ENCODE measurements around the gene PLCH1.

PLCH1 gene

DNA sequence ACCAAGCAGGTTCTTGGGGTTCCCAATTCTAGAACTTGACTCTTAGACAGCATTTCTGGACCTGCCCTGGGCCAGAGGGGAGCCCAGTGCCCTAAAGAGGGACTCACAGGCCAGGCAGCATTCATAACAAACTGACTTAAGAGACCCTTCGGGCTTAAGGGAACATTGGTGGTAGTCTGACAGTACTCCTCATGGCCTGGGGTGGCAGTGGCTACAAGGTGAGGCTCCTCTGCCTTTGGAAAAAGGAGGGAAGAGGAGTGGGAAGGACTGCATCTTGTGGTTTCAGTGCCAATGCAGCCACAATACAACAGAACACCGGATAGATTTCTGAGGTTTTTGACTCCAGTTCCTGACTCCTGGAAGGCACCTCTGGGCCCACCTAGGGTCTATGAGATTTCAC, 279.2 kb downstream of the PLCH1 start:
- DNase-seq (ENCODE audit: low read depth in 3 of 3) = no peak

DNA sequence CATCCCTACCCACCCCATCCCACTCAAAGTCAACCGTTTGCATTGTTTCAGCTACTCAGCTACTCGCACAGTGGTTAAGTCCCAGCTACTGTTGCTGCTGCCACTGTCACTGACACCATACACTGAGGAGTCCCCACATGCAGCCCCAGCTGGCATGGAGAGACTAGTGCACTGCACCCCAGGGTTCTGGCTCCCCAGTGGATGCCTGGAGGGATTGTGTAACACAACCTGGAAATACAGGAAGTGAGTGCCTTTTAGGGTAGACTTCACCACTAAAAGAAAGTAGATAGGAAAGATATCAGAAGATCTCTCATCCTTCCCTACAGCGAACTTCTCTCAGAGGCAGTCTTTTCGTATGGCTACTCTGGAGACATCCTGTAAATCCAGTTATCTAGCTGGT, 282.2 kb downstream of the PLCH1 start:
- DNase-seq (ENCODE audit: low read depth in 3 of 3) = no peak

DNA sequence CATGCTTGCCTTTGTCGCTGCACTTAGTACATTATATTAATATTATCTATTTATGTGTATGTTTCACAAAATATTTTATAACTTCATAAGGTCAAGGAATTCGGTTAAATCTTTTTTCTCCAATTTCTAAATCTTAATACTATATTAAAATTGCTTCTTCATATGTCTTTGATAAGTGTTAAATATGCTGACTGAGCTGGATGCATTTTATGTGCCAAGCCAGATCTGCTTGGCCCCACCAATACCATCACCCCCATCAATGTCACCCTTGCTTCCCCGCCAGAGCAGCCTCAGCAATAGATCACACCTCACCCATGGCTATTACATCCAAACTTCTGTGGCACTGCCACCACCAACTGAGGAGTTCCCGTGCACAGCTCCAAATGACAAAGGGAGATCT, 287.3 kb downstream of the PLCH1 start:
- no peak for DNase-seq (ENCODE audit: low read depth in 3 of 3)

DNA sequence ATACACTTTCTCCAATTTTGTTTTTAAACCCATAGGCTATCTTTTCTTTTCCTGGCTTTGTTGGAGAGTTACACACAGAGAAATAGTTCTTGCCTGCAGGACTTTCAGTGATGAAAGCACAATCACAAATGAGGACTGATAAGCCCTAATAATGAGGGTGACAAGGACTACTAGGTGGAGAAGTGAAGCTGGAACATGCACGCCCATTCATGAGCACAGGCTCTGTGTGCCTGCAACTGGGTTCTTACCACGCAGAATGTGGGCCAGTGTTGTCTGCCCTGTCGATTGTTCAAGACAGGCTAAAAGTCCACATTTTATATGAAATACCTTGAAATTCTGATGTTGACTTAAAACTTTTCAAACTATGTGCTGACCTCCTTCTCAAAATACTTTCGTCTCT, 289.1 kb downstream of the PLCH1 start:
- DNase-seq (ENCODE audit: low read depth in 3 of 3) = no peak

DNA sequence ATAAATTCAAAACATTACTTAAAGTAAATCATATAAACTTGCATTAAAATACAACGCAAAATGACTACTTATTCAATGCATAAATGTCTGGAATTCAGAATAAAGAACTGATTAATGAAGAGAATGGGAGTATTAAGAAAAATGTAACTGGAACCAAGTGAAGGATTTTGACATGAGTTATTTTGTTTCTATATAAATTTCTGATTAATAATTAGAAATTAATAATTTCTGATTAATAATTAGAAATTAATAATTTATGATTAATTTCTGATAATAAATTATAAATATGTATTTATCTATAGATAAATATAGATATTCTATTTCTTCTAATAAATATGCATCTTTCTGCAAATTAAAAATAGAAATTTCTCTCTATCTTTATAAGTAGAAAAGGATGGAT, 291.4 kb downstream of the PLCH1 start:
- no peak for DNase-seq (ENCODE audit: low read depth in 3 of 3)

DNA sequence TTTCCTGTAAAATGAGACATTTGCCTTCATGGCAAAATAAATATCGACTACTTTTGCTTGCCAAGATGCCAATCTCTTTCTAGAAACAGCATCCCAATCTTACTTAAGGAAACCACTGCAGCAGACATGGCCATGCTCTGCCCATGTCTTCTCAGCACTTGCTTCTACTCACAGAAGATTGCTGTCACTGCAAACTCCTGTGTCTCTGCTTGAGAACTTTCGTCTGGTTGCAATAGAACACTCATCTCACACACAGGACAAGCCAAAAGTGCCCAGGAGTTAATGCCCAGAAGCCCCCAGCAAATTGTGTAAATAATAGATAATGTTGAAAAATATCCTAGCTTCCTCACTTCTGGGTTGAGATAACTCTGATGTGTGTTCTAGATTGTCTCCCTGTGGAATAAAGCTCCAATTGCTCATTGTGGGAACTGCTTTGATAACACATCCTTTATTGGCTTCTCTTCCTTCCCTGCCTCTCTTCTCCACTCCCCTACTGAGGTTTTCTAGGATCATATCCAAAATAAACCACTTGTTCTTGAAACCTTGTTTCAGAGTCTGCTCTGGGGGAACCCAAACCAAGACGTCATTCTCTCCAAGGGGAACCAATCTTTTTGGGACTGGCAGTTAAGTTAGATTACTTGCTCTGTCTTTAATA, 295.1 kb downstream of the PLCH1 start:
- no peak for DNase-seq (ENCODE audit: low read depth in 3 of 3)

DNA sequence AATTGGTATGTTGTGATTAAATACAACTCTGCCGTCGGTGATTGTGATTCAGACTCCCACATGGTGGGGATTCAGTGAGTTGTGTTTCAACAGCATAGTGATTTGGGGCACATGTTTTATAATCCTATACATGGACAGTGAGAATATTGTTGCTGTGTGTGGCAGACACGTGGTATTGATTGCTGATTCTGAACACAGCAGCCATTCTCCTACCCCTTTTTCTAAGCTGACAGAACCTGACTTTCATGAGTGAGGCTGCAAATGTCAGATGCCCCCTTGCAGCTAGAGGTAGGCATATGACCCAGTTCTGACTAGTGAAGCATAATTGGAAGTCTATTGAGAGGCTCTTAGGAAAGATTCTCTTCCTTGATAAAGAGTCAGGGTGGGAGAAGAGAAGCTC, 296.3 kb downstream of the PLCH1 start:
- no peak for DNase-seq (ENCODE audit: low read depth in 3 of 3)

DNA sequence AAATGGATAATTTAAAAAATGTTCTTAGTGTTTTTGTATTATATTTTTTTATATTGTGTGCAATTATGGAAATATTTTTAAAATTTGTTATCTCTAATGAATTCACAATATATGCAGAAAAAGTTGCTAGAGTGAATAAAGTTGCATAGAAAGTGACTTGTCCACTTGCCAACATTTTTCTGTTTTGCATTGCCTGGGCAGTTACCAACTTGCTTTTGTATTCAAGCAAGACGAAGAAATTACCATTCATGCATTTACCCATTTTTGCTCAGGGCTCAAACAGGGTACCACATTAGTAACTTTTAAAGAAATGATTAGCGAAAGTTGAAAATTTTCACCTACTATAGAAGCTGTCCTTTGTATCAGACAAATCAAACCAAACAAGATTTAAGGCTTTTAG, 298.5 kb downstream of the PLCH1 start:
- DNase-seq (ENCODE audit: low read depth in 3 of 3) = no peak

DNA sequence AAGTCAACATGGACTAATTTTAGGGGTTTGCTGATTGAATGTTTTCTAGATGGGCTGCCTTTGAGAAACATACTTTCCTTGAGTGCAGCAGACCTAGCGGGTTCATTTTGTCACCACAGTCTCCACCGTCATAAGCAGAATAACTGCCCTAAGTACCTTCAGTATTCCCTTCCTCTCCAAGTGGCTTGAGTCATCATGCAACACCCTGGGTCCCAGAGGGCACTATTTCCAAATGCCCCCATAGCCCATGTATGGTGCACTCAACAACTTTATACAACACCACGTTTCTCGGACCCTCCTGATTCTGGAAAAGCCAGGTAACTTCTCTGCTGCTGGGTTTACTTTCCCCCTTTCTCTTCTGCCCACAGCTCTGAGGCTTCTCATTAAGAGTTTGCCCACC, 300.1 kb downstream of the PLCH1 start:
- DNase-seq (ENCODE audit: low read depth in 3 of 3) = no peak

DNA sequence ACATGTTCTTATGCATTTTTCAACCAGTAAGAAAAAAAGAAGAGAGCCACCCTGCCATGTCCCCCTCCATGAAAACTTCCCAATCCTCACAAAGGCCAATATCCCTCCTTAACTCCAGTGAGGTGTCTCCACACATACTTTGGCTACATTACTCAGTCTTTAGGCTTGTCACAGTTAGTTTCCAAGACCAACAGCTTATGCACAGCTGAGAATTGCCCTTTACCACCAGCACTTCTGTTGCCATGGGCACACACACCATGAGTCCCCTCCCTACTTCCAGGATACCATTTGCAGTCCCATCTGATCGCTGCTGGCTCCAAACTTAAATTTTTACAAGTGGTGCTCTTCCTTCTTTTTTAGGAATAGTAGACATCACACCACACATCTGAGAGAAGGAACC, 301.1 kb downstream of the PLCH1 start:
- DNase-seq (ENCODE audit: low read depth in 3 of 3) = no peak

DNA sequence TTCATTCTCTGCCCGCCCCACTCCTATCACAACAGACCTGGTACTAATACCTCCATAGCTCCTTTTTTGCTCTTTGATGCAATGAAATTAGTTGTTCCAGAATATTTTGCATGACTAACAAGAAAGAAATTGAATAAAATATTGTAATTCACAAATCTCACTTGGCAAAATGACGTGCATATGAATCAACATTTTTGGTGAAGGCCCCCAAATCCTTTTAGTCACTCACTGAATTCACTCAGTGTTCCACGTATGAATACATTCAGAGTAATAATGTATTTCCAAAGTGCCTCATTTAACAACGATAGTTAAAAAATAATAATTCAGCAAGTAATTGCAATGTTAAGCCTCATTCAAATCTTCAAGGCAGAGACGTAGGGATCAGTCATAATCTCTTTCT, 302.8 kb downstream of the PLCH1 start:
- no peak for DNase-seq (ENCODE audit: low read depth in 3 of 3)

DNA sequence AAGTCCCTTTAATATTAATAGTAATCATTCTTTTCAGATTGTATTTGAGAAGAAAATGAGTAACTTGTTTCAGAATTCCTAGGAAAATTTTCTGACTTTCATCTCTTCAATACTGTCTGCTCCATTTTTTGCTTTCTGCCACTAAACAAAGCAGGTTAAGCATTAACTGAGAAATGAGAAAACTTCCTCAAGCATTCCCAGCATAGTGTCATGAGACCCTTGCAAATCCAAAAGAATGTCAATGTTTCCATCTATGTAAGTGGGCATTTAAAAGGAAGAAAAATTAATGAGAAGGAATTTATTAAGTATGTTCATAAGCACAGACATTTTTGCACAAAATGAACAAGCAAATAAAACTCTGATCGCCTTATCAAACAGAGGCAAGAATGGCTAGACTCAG, 303.4 kb downstream of the PLCH1 start:
- no peak for DNase-seq (ENCODE audit: low read depth in 3 of 3)

DNA sequence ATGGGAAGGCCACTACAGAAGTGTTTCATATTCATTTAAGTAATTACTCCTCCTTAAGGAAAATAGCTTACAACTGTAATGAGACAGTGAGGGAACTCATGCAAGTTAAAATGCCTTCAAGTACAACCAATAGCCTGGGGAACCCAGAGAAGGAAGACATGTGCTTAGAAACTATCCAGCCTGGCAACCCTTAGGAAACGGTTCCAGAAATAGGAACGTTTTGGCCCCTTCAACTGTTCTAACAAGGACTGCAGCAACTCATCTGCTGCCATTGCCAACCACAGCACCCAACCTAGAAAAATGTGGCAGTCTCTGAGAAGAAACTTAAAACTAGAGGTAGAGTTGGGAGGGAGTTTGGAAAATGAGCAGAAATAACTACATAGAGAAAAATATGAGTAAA, 303.8 kb downstream of the PLCH1 start:
- no peak for DNase-seq (ENCODE audit: low read depth in 3 of 3)

DNA sequence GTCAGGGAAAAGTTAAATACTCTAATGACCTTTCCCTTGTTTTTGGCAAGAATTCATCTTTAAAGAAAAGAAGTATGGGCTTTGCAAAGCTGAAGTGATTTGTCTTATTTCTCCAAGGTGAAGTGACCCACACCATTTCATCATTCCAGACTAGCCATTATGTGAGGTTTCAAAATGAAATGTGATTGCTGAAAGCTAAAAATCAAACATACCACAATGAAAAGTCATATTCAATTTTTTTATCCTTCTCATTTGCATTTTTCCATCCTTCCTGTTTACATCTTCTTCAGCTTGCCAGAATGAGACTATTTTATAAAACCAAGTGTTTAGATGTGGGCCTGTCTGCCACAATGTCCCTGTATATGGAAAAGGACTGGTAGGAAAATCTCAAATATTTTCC, 309.1 kb downstream of the PLCH1 start:
- DNase-seq (ENCODE audit: low read depth in 3 of 3) = no peak

DNA sequence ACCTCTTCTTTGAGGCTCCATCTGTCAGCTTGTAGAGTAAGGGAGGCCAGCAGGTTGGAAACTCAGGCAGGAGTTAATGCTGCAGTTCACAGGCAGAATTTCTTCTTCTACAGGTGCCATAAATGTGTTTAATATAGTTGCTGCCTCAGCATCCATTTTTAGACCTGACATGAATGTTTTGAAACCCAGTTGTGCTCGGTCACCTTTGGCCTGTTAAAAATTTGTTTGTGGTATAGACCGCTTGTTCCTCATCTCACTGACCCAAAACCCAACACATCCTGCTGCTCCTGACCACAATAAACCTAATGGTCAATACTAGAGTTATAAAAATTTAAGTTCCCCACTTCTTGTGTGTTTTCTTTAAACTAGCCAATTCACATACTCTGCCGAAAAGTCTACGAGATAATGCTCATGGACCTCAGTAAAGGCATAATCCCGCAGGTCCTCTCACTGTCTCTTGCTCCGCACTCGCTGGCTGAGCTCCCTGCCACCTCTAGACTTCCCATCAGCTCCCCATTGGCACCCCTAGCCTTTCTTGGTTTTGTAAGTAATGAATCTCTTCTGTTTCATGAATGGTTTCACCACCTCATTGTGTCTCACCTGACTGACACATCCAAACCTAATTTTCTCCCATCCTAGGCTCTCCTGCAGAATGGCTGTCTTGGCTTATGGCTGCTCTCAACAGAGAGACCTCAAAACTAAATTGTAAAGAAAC, 312.9 kb downstream of the PLCH1 start:
- no peak for DNase-seq (ENCODE audit: low read depth in 3 of 3)

DNA sequence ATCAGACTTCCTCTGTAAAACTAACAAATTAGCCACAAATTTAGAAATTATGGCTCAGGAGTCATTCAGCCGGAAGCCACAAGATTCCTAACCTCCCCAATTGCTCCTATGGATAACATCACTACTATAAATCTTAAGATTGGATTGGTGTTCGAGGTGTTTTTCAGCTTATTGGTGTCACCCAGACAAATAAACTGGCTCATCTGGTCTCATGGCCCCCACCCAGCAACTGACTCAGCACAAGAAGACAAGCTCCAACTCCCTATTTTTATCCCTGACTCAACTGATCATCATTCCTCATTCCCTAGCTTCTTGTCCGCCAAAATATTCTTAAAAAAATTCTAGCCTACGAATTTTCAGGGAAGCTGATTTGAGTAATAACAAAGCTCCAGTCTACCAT, 316.3 kb downstream of the PLCH1 start:
- no peak for DNase-seq (ENCODE audit: low read depth in 3 of 3)

DNA sequence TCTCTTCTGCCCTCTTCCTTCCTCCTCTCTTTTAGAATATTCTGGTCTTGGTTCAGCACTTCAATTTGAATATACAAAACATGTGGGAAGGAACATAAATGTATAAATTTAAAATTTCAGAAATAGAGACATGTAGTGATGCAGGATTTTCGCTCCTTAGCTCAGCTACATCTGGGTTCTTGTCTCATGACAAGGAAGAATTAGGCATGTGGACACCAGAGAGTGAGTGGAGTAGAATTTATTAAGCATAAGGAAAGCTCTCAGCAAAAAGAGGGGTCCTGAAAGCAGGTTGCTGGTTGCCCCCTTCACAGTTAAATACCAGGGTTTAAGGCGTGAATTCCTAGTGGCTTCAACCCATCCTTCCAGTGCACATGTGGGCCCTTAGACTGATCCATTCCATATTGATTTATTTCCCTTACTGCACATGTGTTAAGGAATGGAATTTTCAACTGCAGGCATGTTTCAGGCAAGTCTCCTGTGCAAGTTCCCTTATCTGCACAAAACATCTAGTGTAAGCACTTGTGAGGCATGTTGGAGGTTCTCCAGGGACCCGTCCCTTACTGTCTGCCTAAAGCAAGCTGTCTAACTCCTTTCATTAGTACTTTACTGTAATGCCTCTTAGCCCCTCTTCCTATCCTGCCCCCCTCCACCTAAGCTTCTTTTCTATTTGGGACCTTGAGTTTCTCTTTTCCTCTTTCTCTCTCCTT, 318.2 kb downstream of the PLCH1 start:
- no peak for DNase-seq (ENCODE audit: low read depth in 3 of 3)

DNA sequence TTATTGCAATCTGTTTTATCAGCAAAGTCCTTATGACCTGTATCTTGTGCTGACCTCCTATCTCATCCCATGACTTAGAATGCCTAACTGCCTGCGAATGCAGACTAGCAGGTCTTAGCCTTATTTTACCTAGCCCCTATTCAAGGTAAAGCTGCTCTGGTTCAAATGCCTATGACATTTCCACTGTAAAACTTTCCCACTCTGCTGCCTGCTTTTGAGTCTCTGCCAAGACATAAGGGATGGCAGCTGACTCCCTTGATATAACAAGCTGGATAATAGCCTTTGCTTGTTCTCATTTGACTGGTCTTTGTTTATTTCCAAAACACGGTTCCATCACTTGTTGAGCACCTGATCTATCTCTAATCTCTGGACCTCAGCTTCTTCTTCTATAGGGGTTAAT, 319.5 kb downstream of the PLCH1 start:
- DNase-seq (ENCODE audit: low read depth in 3 of 3) = no peak

DNA sequence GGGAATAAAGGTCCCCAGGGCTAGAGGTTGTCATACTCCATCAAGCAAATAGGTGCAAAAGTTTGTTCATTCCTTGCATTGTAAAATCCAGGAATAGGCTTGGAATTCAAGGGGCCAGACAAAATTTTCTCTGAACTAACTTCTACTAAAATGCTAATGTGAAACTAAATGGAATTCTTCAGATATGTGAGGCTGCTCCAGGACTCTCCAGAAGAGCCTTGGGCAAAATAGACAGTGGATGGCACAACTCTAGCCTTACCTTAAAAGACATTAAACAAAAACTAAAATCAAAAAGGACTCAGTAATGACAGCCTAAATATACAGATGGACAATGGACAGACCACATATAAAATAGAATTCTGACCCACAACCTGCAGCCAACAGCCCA, 320.6 kb downstream of the PLCH1 start:
- no peak for DNase-seq (ENCODE audit: low read depth in 3 of 3)

DNA sequence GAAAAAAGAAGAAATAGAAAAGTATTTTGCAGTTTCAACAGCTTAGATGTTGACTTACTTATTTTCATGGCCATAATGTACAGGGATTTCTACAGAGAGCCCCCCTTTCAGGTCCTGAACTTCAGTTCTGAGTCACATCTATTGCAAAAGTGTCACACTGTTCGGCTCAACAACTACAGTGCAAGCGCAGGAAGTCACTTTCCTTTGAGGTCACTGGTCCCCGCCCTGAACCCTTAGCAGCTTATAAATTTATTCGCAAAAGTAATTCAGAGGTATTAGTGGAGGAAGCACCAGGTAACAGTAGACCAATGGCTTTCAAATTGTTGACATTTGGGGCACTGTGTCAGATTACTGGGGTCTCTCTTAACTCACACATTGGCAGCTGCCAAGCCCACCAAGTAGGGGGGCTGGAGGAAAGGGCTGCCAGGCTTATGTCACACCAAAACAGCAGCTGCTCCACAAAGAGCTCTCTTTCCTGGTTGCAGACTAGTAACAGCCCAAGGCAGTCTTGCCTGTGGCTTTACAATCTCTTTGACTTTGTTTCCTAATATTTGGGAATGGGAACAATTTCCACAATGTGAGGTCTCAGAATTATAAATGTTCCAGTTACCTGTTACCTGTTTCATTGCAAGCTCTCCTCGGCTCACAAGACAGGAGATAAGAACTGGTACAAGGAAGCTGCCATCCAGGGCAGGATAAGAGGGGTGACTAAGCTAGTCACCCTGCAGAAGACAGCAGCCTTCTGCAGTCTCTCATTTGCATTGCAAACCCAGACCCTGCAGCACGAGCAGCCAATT, 321.1 kb downstream of the PLCH1 start:
- DNase-seq (ENCODE audit: low read depth in 3 of 3) = no peak

DNA sequence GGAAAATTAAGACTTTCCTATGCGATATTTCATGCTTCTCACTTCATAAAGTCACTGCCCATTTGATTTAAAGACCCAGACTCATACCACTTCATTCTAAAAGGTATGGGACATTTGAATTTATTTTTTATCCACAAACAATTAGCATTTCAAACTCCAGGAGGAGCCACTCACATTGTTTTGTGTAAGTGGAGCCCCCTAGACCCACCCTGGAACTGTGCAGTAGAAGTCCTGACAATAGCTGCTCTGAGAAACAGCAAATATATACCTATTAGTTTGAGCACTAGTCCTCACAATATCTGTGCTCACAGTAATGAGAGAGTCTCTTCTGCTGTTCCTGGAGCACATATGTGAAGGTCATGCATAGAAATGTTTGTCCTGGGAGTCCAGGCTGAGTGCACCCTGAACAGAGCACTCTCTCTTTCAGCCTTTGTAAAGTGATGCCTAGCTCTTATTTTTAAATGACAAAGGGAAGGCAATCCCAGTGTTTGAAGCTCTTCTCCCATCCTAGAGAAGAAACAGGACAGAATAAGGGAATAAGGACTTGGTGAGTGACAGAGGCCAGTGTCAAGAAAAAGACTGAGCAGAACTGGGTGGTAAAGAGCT, 323.9 kb downstream of the PLCH1 start:
- DNase-seq (ENCODE audit: low read depth in 3 of 3) = no peak

DNA sequence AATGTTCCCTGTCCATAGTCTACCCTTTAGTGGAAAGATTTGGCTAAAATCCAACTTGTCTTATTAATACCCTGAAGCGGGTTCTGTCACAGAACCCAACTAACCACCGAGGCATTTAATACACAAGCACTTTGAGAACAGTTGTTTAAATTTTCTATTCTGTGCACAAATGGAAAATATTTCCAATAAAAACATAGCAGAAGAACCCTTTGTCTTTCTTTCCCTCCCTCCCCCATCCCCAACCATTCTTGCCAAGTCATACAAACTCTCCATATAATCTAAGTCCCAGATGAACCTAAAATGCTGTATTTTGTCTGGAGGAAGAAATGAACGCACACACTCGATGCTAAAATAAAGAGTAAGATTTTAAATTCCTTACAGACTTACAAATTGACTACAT, 324.5 kb downstream of the PLCH1 start:
- DNase-seq (ENCODE audit: low read depth in 3 of 3) = no peak
